Ureter (tissue), 1 donor: ENCODE results near the gene FADS2. TPM values are rescaled to one million over a fixed set of nuclear protein-coding genes. Genes with fewer than 3 reads are reported as not detected.

ENCODE experiments used
- DNase-seq: peaks from one replicate; pipeline ENCODE4 v3.0.0-alpha.2; 2020; ENCODE audit warnings: low spot score
- total RNA-seq: library from RNA; stranded (reverse); gene quantifications from one replicate; pipeline ENCODE4 v1.2.4, GENCODE V29; 2023
- donor health status: DM: yes; HTN: yes; CAD: no.

The FADS2 gene
- total RNA-seq, 1 donor from 2014 or later = 118 TPM

DNA sequence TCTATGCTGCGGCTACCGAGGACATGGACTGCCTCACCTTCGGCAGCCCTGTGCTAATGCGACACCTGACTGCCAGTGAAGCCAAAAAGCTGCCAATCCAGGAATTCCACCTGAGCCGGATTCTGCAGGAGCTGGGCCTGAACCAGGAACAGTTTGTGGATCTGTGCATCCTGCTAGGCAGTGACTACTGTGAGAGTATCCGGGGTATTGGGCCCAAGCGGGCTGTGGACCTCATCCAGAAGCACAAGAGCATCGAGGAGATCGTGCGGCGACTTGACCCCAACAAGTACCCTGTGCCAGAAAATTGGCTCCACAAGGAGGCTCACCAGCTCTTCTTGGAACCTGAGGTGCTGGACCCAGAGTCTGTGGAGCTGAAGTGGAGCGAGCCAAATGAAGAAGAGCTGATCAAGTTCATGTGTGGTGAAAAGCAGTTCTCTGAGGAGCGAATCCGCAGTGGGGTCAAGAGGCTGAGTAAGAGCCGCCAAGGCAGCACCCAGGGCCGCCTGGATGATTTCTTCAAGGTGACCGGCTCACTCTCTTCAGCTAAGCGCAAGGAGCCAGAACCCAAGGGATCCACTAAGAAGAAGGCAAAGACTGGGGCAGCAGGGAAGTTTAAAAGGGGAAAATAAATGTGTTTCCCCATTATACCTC is 32.1 kb upstream of the FADS2 start:
- DNase-seq = no peak

DNA sequence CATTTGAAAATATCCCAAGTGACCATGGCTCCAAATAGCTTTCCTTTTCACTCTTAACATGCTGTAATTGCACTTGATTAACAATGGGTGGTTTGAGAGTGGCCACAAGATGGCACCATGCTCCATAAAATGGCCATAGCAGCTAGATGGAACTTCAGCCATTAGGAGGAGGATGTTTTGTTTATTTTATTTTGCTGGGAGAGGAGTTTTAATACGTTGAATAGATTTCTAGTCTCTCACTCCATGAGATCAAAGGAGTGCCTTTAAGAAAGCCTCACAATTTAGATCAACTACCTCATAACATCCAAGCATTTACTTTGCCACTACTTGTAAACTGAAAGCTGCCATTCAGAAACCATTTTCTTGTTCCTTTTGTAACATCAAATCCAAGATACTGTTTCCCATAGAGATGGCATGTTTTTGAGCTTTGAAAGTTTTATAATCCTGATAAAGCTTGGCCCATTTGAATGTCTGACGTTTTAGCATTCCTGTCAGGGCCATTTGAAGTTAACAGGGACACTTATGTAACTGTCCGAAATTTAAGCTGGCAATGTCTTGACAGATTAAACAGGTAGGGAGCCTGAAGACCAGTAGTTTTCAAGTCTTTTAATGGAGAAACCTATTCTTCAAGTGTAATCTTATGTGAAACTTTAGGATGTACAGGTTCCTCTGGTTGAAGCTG is 30.7 kb upstream of the FADS2 start:
- peak; percentile 81 for DNase-seq

DNA sequence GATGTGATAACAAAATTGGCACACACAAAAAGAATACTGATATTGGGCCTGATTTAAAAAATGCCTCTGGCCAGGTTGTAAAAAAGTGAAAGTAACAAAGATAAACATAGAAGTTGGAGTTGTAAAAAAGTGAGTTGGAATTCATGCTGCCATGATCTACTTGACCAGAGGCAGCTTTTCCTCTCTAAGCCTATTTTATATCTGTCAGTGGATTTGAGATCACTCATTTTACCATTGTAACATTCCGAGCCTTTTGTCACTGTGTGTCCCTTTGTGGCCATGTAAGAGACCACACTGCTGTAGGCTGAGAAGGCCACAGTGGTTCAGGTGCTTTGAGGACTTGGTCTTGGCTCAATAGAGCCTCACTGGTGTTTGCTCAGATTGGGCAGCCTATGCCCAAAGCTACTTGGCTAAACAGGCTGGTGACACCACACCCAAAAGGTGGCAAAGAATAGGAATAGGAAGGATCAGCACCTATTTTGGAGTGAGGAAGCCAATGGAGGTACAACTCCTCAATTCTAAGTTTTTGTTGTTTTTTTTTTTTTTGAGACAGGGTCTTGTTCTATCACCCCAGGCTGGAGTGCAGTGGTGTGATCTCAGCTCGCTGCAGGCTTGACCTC is 28.3 kb upstream of the FADS2 start:
- DNase-seq = no peak

DNA sequence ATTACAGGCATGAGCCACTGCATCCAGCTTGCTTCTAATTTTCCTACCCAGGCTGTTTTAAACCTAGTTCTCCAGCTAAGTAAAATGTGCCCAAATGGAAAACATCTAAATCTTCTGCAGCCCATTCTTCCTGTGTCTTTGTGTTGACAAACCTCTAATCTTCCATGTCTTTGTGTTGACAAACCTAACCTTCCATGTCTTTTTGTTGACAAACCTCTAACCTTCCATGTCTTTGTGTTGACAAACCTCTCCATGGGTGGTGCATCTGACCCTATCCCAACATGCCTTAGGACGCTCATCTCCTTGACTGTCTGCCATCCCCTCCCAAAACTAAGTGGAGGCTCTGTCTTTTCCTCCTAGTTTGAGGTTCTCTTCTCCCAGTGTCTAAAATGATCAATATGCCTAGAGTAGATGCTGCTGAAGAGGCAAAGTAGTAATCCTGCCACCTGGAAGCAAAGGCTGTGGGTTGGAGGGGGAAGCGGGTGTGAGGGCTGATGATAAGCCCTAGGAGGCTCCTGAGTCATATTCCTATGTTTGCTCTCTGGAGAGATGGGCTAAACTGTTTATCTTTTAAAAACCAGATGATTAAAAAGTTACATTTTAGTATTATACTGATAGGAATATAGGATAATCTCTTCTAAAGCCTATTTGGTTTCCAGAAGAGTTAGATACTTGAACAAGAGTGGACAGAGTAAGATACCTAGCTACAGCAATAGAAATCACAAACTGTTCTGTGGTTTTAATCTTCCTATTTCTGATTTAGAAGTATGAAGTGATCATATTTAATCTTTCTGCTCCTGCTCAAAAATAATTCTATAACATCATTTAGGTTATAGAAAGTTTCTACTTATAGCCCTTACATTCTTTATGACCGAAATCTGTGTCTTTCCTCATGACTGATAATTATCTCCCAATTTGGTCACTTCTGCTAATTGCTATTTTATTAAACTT is 27.5 kb upstream of the FADS2 start:
- no peak for DNase-seq

DNA sequence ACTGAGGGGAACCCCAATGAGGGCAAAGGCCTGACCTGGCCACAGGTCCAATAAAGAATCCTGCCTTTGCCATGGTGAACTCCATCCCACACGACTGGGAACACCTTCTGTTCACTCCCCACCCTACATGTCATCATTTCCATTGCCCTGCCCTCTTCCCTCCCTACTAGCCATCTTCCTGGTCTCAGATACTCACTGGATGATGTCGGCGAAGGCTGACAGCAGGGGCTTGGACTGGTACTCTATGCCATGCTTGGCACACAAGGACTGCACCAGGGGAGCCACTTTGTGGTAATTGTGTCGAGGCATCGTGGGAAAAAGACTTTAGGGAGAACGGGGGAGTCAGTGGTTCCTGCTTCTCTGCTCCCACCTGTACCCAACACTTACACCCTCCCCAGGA is 25.5 kb upstream of the FADS2 start:
- DNase-seq = no peak

DNA sequence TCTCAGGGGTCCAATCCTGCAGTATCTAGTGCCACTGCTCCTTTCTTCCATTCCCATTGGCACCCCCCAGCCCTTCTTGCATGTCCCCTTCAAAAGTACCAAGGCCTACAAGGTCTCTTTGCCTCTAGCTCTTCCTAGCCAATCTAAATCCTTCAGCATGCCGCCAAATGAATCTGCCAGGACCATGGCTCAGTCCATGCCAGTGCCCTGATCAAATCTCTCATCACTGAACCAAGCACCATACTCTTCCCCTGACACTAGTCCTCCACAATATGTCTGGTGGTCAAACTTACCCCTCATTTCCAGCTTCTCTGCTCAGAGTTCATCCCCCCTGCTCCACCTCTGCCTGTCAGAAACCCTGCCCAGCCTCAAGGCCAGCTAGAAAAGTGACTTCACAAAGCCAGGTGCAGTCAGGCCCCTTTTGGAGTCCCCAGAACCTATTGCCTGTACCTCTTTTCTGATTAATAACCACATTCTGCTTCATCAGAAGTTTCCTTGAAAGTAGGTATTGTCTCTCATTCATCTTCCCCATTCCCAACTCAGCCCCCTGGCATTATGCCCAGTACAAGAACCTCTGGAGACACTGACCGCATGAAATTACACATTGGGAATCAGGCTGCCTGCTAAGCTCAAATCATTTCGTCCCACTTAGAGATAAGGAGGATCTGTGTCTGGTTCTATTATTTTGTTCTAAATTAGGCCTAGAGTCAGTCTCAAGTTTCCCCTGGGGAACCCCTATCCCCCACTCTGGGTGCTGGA is 24.0 kb upstream of the FADS2 start:
- no peak for DNase-seq

DNA sequence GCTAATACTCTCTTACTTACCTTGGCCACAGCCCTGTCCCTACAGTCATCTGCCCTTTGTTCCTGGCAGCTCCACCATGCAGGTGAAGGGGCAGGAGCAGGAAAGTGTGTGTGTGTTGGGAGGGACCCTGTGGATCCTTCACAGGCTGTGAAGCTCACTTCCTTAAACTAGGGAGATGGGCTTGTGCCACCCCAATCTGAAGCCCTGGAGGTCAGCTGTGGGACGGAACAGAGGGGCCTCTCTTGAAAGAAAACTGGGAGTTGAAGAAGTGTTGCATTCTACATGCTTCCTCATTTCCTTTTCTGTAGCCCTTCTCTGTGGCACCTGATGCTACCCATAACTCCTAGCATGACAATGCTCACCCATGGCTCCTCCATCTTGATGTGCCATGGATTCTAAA is 23.0 kb upstream of the FADS2 start:
- no peak for DNase-seq

DNA sequence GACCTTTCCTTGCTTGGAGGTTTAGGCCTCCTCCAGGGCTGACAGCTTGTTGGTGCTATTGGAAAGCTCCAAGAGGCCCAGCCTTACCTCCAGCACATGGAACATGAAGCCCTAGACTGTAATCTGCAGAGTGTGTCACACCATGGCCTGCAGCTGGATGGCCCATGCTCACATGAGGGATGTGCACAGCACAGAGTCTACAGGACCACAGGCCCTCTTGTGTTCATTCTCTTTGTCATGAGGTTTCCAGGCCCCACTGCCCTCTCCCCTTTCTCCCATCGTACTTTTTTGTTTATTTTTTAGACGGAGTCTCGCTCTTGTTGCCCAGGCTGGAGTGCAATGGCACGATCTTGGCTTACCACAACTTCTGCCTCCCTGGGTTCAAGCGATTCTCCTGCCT is 21.3 kb upstream of the FADS2 start:
- DNase-seq = no peak

DNA sequence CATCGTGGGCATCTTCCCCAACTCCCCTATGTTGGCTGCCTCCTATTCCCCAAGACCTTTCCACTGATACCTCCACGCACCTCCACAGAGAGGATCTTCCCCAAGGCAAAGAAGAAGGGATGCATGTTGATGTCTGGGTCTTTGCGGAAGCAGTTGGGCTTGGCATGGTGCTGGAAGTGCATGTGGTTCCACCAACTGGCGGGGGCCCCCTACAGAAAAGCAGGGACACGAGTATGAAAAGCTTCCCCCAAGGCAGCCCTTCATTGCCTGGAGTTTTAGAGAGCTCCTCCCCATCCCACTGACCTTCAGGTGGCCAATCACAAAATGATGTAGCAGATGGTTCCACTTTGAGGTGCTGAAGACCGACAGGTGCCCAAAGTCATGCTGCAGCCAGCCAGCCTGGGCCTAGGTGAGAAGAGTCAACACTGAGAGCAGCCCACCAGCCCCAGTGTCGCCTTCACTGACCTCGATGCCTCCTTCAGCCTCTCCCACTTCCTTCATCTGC is 17.4 kb upstream of the FADS2 start:
- no peak for DNase-seq

DNA sequence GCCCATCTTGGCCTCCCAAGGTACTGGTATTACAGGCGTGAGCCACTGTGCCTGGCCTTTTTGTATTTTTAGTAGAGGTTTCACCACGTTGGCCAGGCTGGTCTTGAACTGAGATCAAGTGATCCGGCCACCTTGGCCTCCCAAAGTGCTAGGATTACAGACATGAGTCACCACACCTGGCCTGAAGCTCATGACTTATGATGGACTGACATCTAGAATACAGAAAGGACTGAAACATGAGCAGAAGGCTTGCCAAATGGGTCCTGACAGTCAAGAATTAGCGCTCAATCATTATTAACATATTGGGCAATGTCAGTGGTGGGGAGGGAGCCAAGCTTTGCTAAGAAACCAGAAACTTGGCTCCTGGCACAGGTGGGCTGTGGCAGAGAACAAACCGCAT is 16.3 kb upstream of the FADS2 start:
- DNase-seq = no peak

DNA sequence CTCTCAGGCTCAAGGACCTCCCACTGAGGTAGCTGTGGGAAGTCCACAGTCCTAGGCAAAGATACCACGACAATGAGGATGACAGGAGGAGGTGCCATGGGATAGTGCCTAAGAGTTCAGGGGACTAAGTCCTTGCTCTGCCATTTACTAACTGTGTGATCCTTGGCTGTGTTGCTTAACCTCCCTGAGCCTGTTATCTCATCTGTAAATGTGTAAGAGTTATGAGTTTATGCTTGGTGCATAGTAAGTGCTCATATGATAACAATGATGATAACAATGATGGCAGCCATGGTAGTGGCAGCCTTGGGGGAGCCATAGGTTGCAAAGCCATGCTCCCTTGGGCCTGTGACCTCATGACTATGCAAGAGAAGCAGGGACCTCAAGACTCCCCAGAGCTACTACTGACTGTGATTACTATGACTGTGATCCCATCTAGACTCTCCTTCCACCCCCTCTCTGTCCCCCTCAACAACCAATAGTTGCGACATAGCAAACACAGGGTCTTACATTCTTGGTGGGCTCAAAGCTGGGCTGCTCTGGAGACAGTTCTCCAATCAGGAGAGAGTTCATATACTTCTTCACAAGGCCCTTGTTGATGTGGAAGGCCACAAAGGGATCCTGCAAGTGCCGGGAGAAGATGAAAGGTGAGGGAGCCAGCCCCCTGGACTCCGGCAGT is 15.2 kb upstream of the FADS2 start:
- DNase-seq = no peak

DNA sequence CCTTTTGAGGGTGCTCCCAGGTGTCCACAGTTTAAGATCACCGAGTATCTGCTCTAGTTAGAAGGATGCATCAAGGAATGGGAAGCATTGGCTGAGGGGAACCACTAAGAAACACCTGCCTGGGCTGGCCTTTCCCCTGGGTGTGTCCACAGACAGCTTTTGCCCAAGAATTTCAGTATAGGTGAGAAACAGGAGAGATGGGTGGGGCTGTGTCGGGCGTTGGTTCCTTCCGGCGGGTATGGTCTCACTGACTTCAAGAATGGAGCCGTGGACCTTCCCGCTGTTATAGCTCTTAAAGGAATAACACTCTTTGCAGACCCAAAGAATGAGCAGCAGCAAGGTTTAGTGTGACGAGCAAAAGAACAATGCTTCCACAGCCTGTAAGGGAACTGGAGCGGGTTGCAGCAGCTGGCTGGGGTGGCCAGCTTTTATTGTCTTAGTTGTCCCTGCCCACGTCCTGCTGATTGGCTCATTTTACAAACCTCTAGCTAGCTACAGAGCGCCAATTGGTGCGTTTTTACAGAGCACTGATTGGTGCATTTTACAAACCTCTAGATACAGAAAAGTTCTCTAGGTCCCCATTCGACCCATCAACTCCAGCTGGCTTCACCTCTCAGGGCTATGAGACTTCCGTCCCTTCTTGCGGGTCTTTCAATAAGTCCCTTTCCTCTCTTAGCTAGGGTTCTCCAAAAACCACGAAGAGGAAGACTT is 13.7 kb upstream of the FADS2 start:
- DNase-seq = no peak

DNA sequence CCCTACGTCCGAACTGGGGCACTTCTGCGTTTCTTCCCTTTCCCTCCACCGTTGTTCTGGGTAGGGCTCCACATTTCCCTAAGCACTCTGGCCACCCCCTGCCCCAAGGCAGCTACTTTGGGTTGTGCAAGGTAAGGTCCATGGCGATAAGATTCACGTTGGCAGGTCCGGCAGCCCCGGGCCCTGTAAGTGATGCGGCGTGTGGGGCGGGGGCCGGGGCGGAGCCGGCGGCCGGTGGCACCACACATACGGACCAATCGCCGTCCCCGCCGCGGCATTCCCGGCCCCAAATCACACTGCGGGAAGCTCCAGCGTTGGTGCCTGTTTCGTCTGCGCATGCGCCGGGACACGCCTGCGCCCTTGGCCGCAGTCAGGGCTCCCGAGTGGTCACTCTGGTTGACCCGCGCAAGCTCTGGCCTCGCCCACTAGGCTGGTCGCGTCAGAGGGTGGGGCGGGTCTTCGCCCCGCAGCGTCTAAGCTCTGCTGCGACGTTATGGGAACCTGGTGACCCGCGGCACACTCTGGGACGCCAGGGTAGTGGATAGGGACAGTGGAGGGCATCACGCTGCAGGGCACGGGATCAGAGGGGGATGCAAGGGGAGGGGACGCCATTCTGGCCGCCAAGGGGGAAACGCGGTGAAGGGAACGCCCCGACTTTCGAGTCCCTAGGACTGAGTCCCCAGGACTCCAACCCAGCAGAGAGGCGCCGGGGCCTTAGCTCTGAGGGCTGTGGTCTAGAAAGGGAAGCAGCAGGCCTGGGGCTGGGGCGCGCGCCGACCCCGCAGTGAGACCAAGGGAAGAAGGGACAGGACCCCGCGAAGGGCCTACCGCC is 12.9 kb upstream of the FADS2 start:
- DNase-seq = peak; percentile 94

DNA sequence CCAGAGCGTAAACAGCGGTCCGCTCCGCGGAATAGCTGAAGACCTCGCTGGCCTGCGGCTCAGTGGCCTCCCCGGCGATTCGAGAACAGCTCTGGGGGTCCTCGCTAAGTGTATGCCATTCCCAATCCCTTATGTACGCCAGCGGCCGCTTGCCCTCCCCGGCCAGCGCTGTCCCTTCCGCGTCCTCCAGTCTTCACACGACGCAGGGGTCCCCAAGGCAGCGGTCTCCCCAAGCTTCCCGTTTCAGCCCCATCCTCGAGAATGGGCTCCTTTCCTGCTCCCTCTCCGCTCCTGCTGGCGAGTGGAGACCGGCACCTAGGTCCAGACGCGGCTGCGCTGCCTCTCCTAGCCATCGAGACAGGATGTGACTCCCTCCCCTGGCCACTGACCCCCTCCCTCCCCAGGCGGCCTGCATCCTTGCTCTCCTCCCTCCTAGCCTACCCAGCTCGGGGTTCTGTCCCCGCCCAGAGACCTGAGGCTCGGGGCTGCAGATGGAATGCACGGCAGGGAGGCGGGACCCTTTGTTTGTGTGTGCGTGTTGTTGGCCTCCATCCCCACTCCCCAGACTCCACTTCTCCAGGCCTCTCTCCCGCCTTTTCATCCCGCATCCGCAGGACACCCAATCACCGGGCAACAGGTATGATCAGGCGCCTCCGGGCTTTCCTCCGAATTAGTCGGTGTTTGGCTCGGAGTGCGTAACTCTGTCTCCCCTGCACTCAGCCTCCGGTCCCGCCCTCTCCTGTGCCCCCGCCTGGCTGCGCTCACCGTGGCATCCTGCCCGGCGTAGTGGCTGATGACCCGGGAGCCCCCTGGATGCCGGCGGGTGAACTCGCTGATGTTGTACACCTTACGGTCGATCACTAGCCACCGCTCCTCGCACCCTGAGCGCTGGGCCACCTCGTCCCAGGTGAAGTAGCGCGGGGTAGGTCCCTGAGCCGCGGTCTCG is 12.0 kb upstream of the FADS2 start:
- DNase-seq = peak; percentile 67

DNA sequence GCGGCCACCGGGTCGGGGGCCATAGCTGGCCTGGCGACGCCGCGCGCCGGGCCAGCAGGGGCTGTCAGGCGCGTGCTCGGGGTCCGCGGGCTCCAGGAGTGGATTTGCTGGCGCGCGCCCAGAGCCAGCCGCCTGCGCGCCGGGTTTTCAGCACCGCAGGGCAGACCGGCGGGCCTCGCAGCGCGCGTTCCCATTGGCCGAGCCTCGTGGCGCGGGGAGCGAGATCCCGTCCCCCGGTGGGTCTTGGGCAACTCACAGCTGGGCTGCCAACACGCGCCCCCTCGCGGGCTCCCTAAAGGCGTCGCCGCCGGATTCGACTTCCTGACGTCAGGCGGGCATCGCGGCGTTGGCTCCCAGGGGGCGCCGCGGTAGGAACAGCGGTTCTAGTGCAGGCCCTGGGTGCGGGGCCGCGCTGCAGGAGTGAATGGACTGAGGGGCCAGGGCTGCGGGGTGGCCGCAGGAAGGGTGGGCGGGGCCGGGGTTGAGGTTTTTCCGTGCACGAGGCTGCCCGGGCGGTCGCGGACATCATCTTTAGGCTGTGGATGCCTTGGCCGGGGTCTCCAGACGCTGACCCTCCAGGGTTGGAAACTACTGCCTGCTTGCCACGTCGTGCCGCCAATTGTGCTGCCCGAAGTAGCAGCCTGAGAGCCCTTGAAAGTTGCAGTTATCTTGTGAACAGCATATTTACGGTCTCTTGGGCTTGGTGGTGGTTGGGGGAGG is 11.2 kb upstream of the FADS2 start, which contains the start of gene FADS1:
FADS1 (minus strand) TSS at position 268 of the 720 bp plus-strand sequence; CDS start at position 194, 74 bp downstream.
- peak; percentile 91 for DNase-seq

DNA sequence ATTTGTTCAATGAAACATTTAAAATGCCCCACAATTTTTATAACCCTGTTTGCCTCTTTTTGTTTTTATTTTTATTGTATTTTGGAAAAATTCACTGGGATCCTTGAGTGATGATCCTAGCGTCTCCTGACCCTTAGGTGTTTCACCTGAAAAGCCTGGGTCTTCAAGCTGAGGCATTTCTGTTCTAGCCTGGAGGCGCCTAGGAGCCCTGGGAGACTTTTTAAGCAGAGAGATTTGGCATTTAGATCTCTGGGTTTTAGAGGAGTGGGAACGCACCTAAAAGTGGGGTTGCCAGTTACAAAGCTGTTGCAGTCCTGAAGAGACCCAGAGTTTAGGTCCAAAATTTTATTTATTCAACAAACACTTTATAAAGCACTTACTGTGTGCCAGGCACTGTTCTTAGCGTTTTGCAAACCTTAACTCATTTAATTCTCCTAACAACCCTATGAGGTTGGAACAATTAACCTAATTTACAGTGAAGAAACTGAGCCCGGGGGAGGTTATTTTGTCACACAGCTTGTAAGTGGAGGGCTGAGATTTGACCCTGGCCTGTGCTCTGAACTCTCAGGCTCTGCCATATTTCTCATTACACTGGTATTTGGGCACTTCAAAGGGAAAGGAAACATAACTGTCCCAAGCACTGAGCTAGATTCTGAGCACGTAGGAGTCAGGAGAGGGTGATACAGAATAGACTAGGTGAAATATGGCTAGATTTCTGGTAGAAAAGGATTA is 10.5 kb upstream of the FADS2 start:
- no peak for DNase-seq
